Mucosa of descending colon (tissue), 3 donors: ENCODE measurements around the gene NCEH1. TPM values are rescaled to one million over a fixed set of nuclear protein-coding genes. Genes with fewer than 3 reads are reported as not detected.

Experiments used
- ATAC-seq: fragments of 200-7000 bp; cut with Tn5 transposase; one replicate; pipeline ENCODE4 v1.9.1; 2020; ENCODE audit warnings: mild to moderate bottlenecking, moderate library complexity
- DNase-seq, 3 donors: peaks; one replicate each; pipeline ENCODE4 v3.0.0-alpha.2; 2020
- H3K36me3 ChIP-seq: fragments of 200-600 bp; one replicate; pipeline ENCODE4 v1.8.0; 2021; ENCODE audit warnings: low read depth, mild to moderate bottlenecking
- H3K4me1 ChIP-seq: fragments of 200-600 bp; one replicate; pipeline ENCODE4 v1.8.0; 2021; ENCODE audit warnings: low read depth, mild to moderate bottlenecking
- H3K4me3 ChIP-seq: fragments of 200-600 bp; one replicate; pipeline ENCODE4 v1.8.0; 2021; ENCODE audit warnings: mild to moderate bottlenecking
- H3K9me3 ChIP-seq: fragments of 200-600 bp; one replicate; pipeline ENCODE4 v1.8.0; 2021; ENCODE audit warnings: mild to moderate bottlenecking
- intact Hi-C, 2 donors: fragments of 100-400 bp; cut with DNase I in 1 of 2; cut with micrococcal nuclease in 1 of 2; formaldehyde crosslinking; loops; one replicate each; pipeline versions ENCODE4 v1.11.0 to v1.11.1; 2022; cut with DNase I, micrococcal nuclease
- total RNA-seq, 3 donors: library from RNA; stranded (reverse); fragmentation: NEBNext Ultra II Directional in 2 of 3; extraction: Animal tissue kit (Norgen Biotek cat#: 25700) in 2 of 3; gene quantifications; one replicate each; pipeline versions ENCODE4 v1.2.1 to v1.2.4, GENCODE V29; 2021 to 2023
- TF ChIP-seq, protein P1 (sequence below): fragments of 200-600 bp; IDR thresholded peaks from one replicate; pipeline ENCODE4 v1.8.0; 2022; ENCODE audit warnings: antibody characterized with exemption, mild to moderate bottlenecking
- donor health status: DM: no; HTN: no; CAD: no; lungs with moderate emphysema.
- donor health status: DM: no; HTN: no; CAD: no.
- donor health status: DM: no; HTN: yes; CAD: no.

Gene NCEH1
- total RNA-seq, 3 donors from 2014 or later = 21.5 to 63.9 (median 53.3) TPM

DNA sequence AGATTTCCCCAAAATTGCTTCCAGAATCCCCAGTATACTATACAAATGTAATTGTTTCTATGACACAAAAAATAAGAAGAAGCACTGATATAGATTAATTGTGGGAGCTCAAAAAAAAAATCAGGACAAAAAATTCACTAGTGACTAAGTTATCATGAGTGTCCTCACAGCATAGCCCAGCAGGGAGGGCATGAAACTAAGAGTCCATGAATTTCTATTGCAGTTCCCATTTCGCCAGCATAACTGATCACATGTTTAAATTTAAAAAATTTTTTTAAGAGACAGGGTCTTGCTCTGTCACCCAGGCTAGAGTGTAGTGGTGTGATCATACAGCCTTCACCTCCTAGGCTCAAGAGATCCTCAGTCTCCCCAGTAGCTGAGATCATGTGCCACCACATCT lies 10.6 kb downstream of the NCEH1 start:
- Histone ChIP-seq H3K9me3 (no peaks in the 10 kb centered on the region), H3K36me3 (no peaks in the 10 kb centered on the region), H3K4me3 (no peak overlapping the region), H3K4me1 (peaks cover 32% of the 10 kb centered on the region)
- TF ChIP-seq, protein P1, sequence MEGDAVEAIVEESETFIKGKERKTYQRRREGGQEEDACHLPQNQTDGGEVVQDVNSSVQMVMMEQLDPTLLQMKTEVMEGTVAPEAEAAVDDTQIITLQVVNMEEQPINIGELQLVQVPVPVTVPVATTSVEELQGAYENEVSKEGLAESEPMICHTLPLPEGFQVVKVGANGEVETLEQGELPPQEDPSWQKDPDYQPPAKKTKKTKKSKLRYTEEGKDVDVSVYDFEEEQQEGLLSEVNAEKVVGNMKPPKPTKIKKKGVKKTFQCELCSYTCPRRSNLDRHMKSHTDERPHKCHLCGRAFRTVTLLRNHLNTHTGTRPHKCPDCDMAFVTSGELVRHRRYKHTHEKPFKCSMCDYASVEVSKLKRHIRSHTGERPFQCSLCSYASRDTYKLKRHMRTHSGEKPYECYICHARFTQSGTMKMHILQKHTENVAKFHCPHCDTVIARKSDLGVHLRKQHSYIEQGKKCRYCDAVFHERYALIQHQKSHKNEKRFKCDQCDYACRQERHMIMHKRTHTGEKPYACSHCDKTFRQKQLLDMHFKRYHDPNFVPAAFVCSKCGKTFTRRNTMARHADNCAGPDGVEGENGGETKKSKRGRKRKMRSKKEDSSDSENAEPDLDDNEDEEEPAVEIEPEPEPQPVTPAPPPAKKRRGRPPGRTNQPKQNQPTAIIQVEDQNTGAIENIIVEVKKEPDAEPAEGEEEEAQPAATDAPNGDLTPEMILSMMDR = no peak
- intact Hi-C loops = no loop called here
- ATAC-seq (no peak), DNase-seq (no peak)

- DNase-seq (no peak), ATAC-seq (no peak)
- peaks cover 35% of the 10 kb centered on the region for H3K4me1 ChIP-seq
- TF ChIP-seq, protein P1 = no peak
- H3K4me3 ChIP-seq = no peak overlapping the region
- H3K36me3 ChIP-seq = no peaks in the 10 kb centered on the region
- intact Hi-C loops = no loop called here
- H3K9me3 ChIP-seq = no peaks in the 10 kb centered on the region
Measured at GRCh38 chr3:172699031-172699430, 11.8 kb downstream of the NCEH1 start.

DNA sequence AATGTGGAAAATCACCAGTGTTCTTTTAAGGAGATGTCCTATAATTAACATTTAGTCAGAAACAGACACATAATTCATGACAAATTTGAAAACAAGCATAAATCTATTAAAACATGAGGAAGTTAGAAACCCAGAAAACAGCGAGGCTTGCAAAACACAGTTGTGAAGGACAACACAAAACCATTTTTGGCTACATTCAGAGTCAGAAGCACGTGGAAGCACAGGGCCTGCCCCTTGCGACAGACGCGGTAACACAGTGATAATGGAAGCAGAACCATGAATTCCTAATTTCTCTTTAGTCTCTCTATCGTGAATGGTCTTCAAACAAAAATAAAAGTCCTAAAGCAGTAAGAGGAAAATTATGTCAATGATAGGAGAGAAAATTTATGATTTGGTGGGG lies 12.2 kb downstream of the NCEH1 start:
- Histone ChIP-seq H3K9me3 (no peaks in the 10 kb centered on the region), H3K36me3 (no peaks in the 10 kb centered on the region), H3K4me3 (no peak overlapping the region), H3K4me1 (peaks cover 35% of the 10 kb centered on the region)
- TF ChIP-seq, protein P1 = no peak
- intact Hi-C loops = no loop called here
- ATAC-seq (no peak), DNase-seq (peak in 1 of 3 donors; percentile 43)

DNA sequence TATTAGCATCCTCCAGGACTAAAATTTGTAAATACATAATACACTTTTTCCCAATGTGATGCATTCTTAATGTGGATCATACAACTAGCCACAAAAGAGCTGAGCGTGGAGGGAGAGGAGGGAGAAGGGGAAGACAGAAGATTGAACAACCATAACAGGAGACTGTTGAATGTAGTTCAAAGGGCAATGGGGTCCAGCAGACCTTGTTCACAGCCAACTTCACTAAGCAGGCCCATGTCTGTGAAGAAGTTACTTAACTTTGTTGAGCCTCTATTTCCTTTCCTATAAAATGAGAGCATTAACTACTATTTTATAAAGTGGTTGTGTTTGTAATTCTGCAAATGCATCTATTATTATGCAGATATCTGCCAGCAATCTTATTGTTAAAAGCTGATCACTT lies 13.3 kb downstream of the NCEH1 start:
- DNase-seq (no peak), ATAC-seq (no peak)
- no peaks in the 10 kb centered on the region for H3K36me3 ChIP-seq
- H3K4me1 ChIP-seq = peaks cover 35% of the 10 kb centered on the region
- TF ChIP-seq, protein P1 = no peak
- no peaks in the 10 kb centered on the region for H3K9me3 ChIP-seq
- no peak overlapping the region for H3K4me3 ChIP-seq
- intact Hi-C loops = no loop called here

- DNase-seq (peak in 1 of 3 donors; percentile 34), ATAC-seq (peak; percentile 77)
- intact Hi-C loops = no loop called here
- Histone ChIP-seq H3K4me3 (no peak overlapping the region), H3K9me3 (no peaks in the 10 kb centered on the region), H3K36me3 (no peaks in the 10 kb centered on the region), H3K4me1 (peaks cover 31% of the 10 kb centered on the region)
- TF ChIP-seq, protein P1 = no peak
Measured at GRCh38 chr3:172696357-172696756, 14.5 kb downstream of the NCEH1 start.
